Cardiac fibroblast (primary cell): Measurements from ENCODE around the gene CXADR.
"Not testable (repeated sequence)": the region's sequence is repeated elsewhere in the genome, so short reads cannot be mapped to it uniquely, and the experiment has no call there.

Experiments used
- DNase-seq, 2 donors: peaks; one replicate each; pipeline versions ENCODE4 v3.0.0 to v3.0.0-alpha.2; 2010; ENCODE audit warnings: low read depth in 2 of 2
- H3K4me3 ChIP-seq, 2 donors: replicated peaks in 1 of 2; 1 replicate in 1 of 2; 2 replicates in 1 of 2; pipeline ENCODE4 v1.5.1; 2011; ENCODE audit warnings: low read depth in 2 of 2, low read length in 2 of 2, mild to moderate bottlenecking in 2 of 2, moderate library complexity in 1 of 2
- TF ChIP-seq, protein P1 (sequence below): IDR thresholded peaks from one replicate; pipeline ENCODE4 v1.5.1; 2011; ENCODE audit warnings: low read depth, mild to moderate bottlenecking, low read length, inconsistent platforms

The CXADR gene

DNA sequence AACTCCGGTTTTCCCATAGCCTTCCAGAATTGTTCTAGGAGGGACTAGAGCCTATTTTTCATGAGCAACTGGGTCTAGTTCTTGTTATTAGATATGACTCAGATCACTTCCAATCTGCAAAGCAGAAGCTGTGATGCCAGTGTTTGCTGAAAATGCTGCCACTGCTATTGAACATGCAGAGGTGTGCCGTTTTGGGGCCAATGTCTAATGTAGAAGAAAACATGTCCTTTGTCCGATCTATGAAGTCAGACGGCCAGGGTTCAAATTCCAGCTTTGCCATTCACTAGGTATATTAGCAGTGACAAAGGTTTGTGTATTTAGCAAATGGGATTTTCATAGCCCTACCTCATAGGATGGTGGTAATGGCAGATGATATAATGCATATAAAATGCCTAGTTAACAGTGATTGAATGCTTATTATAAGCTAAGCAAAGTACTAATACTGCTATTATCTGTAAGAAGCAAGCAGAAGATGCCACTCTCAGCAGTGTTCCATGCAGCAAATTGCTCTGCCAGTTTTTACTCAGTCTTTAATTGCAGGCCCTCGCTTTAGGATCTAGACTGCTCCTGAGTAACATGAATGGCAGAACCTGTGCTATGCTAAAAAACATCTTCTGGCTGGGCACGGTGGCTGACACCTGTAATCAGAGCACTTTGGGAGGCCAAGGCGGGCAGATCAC, 40.1 kb upstream of the CXADR start:
- DNase-seq = no peak

DNA sequence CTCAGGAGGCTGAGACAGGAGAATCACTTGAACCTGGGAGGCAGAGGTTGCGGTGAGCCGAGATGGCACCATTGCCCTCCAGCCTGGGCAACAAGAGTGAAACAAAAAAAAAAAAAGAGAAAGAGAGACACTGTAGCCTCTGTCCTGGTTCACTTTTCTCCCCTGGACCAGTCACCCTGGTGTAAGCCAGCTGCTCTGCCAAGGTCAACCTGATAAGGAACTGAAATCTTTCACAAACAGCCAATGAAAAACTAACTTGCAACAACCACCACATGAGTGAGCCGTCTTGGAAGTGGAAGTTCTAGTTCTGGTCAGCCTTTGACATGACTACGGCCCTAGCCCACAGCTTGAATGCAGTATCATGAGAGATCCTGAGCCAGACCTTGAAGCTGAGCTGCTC, 36.8 kb upstream of the CXADR start:
- TF ChIP-seq, protein P1, sequence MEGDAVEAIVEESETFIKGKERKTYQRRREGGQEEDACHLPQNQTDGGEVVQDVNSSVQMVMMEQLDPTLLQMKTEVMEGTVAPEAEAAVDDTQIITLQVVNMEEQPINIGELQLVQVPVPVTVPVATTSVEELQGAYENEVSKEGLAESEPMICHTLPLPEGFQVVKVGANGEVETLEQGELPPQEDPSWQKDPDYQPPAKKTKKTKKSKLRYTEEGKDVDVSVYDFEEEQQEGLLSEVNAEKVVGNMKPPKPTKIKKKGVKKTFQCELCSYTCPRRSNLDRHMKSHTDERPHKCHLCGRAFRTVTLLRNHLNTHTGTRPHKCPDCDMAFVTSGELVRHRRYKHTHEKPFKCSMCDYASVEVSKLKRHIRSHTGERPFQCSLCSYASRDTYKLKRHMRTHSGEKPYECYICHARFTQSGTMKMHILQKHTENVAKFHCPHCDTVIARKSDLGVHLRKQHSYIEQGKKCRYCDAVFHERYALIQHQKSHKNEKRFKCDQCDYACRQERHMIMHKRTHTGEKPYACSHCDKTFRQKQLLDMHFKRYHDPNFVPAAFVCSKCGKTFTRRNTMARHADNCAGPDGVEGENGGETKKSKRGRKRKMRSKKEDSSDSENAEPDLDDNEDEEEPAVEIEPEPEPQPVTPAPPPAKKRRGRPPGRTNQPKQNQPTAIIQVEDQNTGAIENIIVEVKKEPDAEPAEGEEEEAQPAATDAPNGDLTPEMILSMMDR = no peak
- no peak overlapping the region for H3K4me3 ChIP-seq
- DNase-seq = peak in 1 of 2 donors; percentile 19

More for the DNA sequence above, 40.1 kb upstream of the CXADR start:
- TF ChIP-seq, protein P1 = no peak
- H3K4me3 ChIP-seq = no peak overlapping the region

DNA sequence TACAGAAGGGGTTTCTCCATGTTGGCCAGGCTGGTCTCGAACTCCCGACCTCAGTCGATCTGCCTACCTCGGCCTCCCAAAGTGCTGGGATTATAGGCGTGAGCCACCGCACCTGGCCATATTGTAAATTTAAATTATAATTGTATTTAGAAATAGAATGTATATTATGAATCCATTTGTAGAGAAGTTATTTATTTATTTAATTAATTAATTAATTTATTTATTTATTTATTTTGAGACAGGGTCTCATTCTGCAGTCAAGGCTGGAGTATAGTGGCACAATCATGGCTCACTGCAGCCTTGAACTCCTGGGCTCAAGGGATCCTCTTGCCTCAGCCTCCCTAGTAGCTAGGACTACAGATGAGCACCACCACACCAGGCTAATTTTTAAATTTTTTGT, 34.7 kb upstream of the CXADR start:
- DNase-seq, H3K4me3 ChIP-seq: not testable (repeated sequence)

- H3K4me3 ChIP-seq = no peak overlapping the region
- TF ChIP-seq, protein P1 = no peak
- DNase-seq = no peak
These were observed 33.2 kb upstream of the CXADR start for GRCh38 chr21:17479606-17480005.

DNA sequence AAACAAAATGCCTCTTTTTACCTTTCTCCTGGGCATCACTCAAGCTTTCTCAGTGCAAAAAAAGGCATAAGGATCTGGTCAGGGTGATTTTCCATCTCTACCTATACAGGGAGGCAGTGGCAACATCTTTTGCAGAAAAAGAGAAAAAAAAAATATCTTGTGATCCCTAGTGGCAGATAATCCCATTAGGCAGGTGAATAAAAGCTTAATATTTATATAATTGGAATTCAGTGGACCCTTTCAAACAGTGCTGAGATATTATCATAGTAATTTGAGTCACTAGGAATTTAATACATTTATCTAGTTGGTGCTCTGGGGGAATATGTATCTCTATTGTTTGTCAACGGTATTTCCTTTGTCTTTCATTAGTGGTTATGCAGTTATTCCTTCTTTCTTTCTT, 29.9 kb upstream of the CXADR start:
- TF ChIP-seq, protein P1 = no peak
- DNase-seq = no peak
- no peak overlapping the region for H3K4me3 ChIP-seq

- DNase-seq = no peak
- H3K4me3 ChIP-seq = no peak overlapping the region
- TF ChIP-seq, protein P1 = no peak
These were observed 24.2 kb upstream of the CXADR start for GRCh38 chr21:17488620-17489019.

DNA sequence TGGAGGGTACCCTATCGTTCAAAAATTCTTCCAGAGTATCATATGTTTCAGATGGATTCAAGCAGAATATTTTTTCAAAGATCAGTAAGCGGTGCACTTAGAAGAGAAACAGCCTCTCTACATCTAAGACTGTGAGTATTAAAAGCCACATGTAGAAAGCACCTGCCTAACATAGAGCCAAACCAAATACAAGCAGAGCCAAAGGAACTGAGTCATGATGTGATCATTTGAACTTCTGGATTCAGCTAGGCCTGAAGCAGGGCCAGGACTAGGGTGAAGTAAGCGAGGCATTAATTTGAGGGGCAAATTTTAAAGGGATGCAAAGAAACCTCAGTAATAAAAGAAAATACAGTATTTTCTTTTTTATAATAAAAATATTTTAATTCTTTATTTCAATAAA, 23.3 kb upstream of the CXADR start:
- DNase-seq = peak; percentile 42 to 69
- H3K4me3 ChIP-seq = not testable (repeated sequence)

DNA sequence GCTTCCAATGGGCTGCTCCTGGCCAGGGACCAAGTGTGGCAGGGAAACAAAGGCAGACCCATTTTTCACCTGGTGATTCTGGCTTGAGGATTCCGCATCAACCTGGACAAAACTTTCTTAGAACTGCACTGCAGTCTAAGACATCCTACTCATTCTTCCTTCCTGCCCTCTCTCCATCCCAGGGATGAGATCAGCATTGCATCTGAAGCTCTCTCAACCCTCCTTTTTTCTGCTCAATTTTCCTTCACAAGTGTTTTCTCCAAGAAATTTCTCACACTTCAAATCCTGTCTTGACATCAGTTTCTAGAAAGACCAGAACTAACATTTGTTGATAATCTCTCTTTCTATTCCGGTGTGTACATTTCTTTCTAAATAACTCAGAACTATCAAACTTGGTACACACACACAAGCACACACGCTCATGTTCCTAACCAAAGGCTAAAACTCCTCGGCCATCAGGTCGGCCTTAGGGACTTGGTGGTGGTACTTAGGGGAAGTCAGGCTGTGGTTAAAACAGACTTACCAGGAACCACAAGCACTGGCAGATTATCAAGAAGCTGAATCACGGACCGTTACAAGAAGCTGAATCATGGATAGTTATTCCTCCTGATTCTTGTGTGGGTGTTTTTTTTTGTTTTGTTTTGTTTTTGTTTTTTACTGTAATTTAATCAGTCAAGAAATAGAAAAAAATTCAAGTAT, 21.0 kb upstream of the CXADR start:
- no peak overlapping the region for H3K4me3 ChIP-seq
- TF ChIP-seq, protein P1 = no peak
- DNase-seq = peak; percentile 97 to 99
